HG03575 (cell line): ENCODE results near the gene TRAPPC3.
"Not testable (repeated sequence)": the region's sequence is repeated elsewhere in the genome, so short reads cannot be mapped to it uniquely, and the experiment has no call there.

Experiments used
- ATAC-seq: cut with Tn5 transposase; IDR thresholded peaks from one replicate; pipeline ENCODE4 v1.9.1; 2021; ENCODE audit not compliant: unreplicated experiment, insufficient number of reproducible peaks, low FRiP score; ENCODE audit errors: extremely low read depth

TRAPPC3 gene

GRCh38 chr1:36149237-36149972, at the start of gene TRAPPC3:
Gene TRAPPC3 (minus strand): TSS chr1:36149486. CDS start chr1:36149378, 108 bp downstream.
- ATAC-seq = peak; percentile 58

GRCh38 chr1:36198641-36199040, 49.4 kb upstream of the TRAPPC3 start:
- no peak for ATAC-seq

- ATAC-seq = not testable (repeated sequence)
Measured at GRCh38 chr1:36196805-36197204, 47.5 kb upstream of the TRAPPC3 start.

- no peak for ATAC-seq
Measured at GRCh38 chr1:36187800-36188593, 38.7 kb upstream of the TRAPPC3 start.

- ATAC-seq = no peak
Measured at GRCh38 chr1:36183309-36183856, 34.1 kb upstream of the TRAPPC3 start.

GRCh38 chr1:36182734-36183133, 33.4 kb upstream of the TRAPPC3 start:
- no peak for ATAC-seq

GRCh38 chr1:36179220-36179600, 29.9 kb upstream of the TRAPPC3 start:
- ATAC-seq = no peak

GRCh38 chr1:36178471-36179219, 29.4 kb upstream of the TRAPPC3 start:
- ATAC-seq = no peak

- no peak for ATAC-seq
Measured at GRCh38 chr1:36177589-36178431, 28.5 kb upstream of the TRAPPC3 start.

- ATAC-seq = no peak
Measured at GRCh38 chr1:36176106-36176949, 27.0 kb upstream of the TRAPPC3 start.

- ATAC-seq = no peak
Measured at GRCh38 chr1:36175137-36176095, 26.1 kb upstream of the TRAPPC3 start.

GRCh38 chr1:36174713-36175112, 25.4 kb upstream of the TRAPPC3 start:
- no peak for ATAC-seq

- no peak for ATAC-seq
Measured at GRCh38 chr1:36172983-36173382, 23.7 kb upstream of the TRAPPC3 start.

- ATAC-seq = no peak
Measured at GRCh38 chr1:36172017-36172747, 22.9 kb upstream of the TRAPPC3 start.

- ATAC-seq = no peak
Measured at GRCh38 chr1:36170643-36171412, 21.5 kb upstream of the TRAPPC3 start.
